K562 (cell line): Measurements from ENCODE around the gene IL15RA. TPM values are rescaled to one million over a fixed set of nuclear protein-coding genes. Genes with fewer than 3 reads are reported as not detected.

Experiments
- ATAC-seq: fragments of 200-7000 bp; cut with Tn5 transposase; 3 replicates; pipeline ENCODE4 v1.9.1; 2020; ENCODE audit warnings: moderate library complexity
- BruUV-seq: library from RNA; stranded (reverse); fragments of 400-500 nt; replicated peaks from 2 replicates; lab custom pipeline; 2021; lab: Mats Ljungman, UMichigan
- CTCF ChIA-PET: fragments of 300-600 bp; formaldehyde crosslinking; extraction: SDS; loops from one replicate; lab custom pipeline; 2021; ENCODE audit warnings: low intra/inter-chr PET ratio; lab: Yijun Ruan, JAX
- POLR2A ChIA-PET: fragments of 300-600, 350-650 bp; sonication (Branson Sonifier 250); formaldehyde crosslinking; extraction: SDS; loops from one replicate; lab custom pipeline; 2021; ENCODE audit warnings: antibody characterized with exemption, inconsistent platforms; lab: Yijun Ruan, JAX
- DNase-seq, 4 experiments: peaks; one replicate each; pipeline versions ENCODE4 v3.0.0 to v3.0.0-alpha.2; 2011 to 2018; ENCODE audit warnings: low spot score in 3 of 4, mixed read lengths in 3 of 4; ENCODE audit errors: extremely low read depth in 1 of 4
- FAIRE-seq: peaks from 2 replicates; lab custom pipeline; 2011; peaks lifted over from hg19 to GRCh38; lab: Jason Lieb, UNC
- H2AFZ ChIP-seq: 2 replicates; pipeline ENCODE4 v1.6.0; 2011; ENCODE audit warnings: low read depth, low read length, control low read depth, inconsistent platforms
- H3K27ac ChIP-seq: fragments of 200-600 bp; 3 replicates; pipeline ENCODE4 v1.8.0; 2011; ENCODE audit warnings: low read depth, mild to moderate bottlenecking, control low read depth, inconsistent platforms, low read length, moderate library complexity, mixed read lengths; ENCODE audit errors: extremely low read depth
- H3K27me3 ChIP-seq, 2 experiments: fragments of 300-600 bp in 1 of 2; 2 replicates in 1 of 2; 3 replicates in 1 of 2; pipeline versions ENCODE4 v1.6.0 to v1.8.0; 2011; ENCODE audit warnings: inconsistent platforms in 2 of 2, low read length in 2 of 2, mild to moderate bottlenecking in 1 of 2, mixed read lengths in 1 of 2, moderate library complexity in 1 of 2; ENCODE audit not compliant: control insufficient read depth in 2 of 2, insufficient read depth in 2 of 2
- H3K36me3 ChIP-seq: fragments of 300-600 bp; 3 replicates; pipeline ENCODE4 v1.8.0; 2011; ENCODE audit warnings: mild to moderate bottlenecking, low read length, inconsistent platforms; ENCODE audit not compliant: control insufficient read depth, insufficient read depth
- H3K4me1 ChIP-seq, 2 experiments: fragments of 200-600 bp in 1 of 2; replicated peaks in 1 of 2; 2 replicates in 1 of 2; 3 replicates in 1 of 2; pipeline versions ENCODE4 v1.5.1 to v1.8.0; 2011; ENCODE audit warnings: inconsistent platforms in 2 of 2, low read length in 2 of 2, mild to moderate bottlenecking in 1 of 2, mixed read lengths in 1 of 2, moderate library complexity in 1 of 2; ENCODE audit not compliant: control insufficient read depth in 2 of 2, insufficient read depth in 2 of 2
- H3K4me2 ChIP-seq: 2 replicates; pipeline ENCODE4 v1.6.1; 2011; ENCODE audit warnings: low read length, control low read depth, inconsistent platforms, mixed read lengths; ENCODE audit not compliant: insufficient read depth
- H3K4me3 ChIP-seq: fragments of 200-600 bp; sonication (generic), shearing (Covaris generic); 2 replicates; pipeline ENCODE4 v1.5.1; 2016; ENCODE audit warnings: control low read depth, inconsistent platforms
- H3K79me2 ChIP-seq: fragments of 200-600 bp; 3 replicates; pipeline ENCODE4 v1.8.0; 2011; ENCODE audit warnings: low read length, inconsistent platforms; ENCODE audit not compliant: control insufficient read depth, insufficient read depth
- H3K9ac ChIP-seq, 2 experiments: 2 replicates each; pipeline versions ENCODE4 v1.6.0 to v1.6.1; 2011; ENCODE audit warnings: low read depth in 2 of 2, low read length in 2 of 2, control low read depth in 1 of 2, inconsistent platforms in 1 of 2, mild to moderate bottlenecking in 1 of 2, mixed read lengths in 1 of 2; ENCODE audit not compliant: insufficient read depth in 1 of 2
- H3K9me1 ChIP-seq: one replicate; pipeline ENCODE4 v1.6.0; 2011; ENCODE audit warnings: inconsistent platforms, mild to moderate bottlenecking, low read length, moderate library complexity; ENCODE audit not compliant: control insufficient read depth, insufficient read depth
- H3K9me3 ChIP-seq: replicated peaks from 2 replicates; pipeline ENCODE4 v1.5.1; 2011; ENCODE audit warnings: low read depth, low read length, inconsistent platforms; ENCODE audit not compliant: control insufficient read depth, insufficient read depth
- H4K20me1 ChIP-seq: replicated peaks from 2 replicates; pipeline ENCODE4 v1.6.1; 2011; ENCODE audit warnings: low read length, inconsistent platforms, mixed read lengths; ENCODE audit not compliant: control insufficient read depth, insufficient read depth
- C11orf30 ChIP-seq: fragments of 450-650 bp; IDR thresholded peaks from 2 replicates; pipeline ENCODE4 v1.6.1; 2016; ENCODE audit warnings: low read depth, mild to moderate bottlenecking
- PTTG1 ChIP-seq: fragments of 450-650 bp; IDR thresholded peaks from 2 replicates; pipeline ENCODE4 v1.6.1; 2016; ENCODE audit warnings: low read depth, mild to moderate bottlenecking, missing genetic modification characterization, missing compliant biosample characterization
- RAD51 ChIP-seq: fragments of 450-650 bp; IDR thresholded peaks from 2 replicates; pipeline ENCODE4 v1.7.1; 2016; ENCODE audit warnings: low read depth, mild to moderate bottlenecking, borderline replicate concordance
- WHSC1 ChIP-seq: IDR thresholded peaks from one replicate; pipeline ENCODE4 v1.6.1; 2012; ENCODE audit warnings: low read length, control low read depth, inconsistent platforms
- ZFX ChIP-seq: sonication (generic); formaldehyde crosslinking; IDR thresholded peaks from 2 replicates; pipeline ENCODE4 v1.8.0; 2022; ENCODE audit warnings: mild to moderate bottlenecking, missing genetic modification reagents, moderate library complexity
- ZNF224 ChIP-seq: sonication (generic); formaldehyde crosslinking; IDR thresholded peaks from 2 replicates; pipeline ENCODE4 v1.8.0; 2022; ENCODE audit warnings: mild to moderate bottlenecking, missing genetic modification reagents
- ZNF699 ChIP-seq: fragments of 250-450 bp; sonication (Bioruptor Pico); IDR thresholded peaks from 2 replicates; pipeline ENCODE4 v1.8.0; 2021; ENCODE audit warnings: mild to moderate bottlenecking, moderate library complexity; ENCODE audit not compliant: insufficient replicate concordance
- ZNF780A ChIP-seq: fragments of 250-450 bp; sonication (Bioruptor Pico); IDR thresholded peaks from 2 replicates; pipeline ENCODE4 v1.5.0; 2021; ENCODE audit warnings: mild to moderate bottlenecking
- WGBS: fragments of 100-300 bp; shearing (Covaris generic); methylation state at CpG from one replicate; pipeline ENCODE4 v1.1.6; 2016; ENCODE audit warnings: low coverage, mixed read lengths; ENCODE audit not compliant: insufficient coverage; ENCODE audit errors: missing lambda C conversion rate; 5-methylcytosine and 5-hydroxymethylcytosine counted together
- in situ Hi-C: fragments of 300-500 bp; cut with MboI; formaldehyde crosslinking; loops from 4 replicates; pipeline ENCODE4 v1.15.0; 2018; ENCODE audit warnings: inconsistent platforms, mixed read lengths
- intact Hi-C: fragments of 100-400 bp; cut with micrococcal nuclease; formaldehyde crosslinking; loops from 2 replicates; pipeline ENCODE4 v1.14.2; 2022
- polyA plus RNA-seq, 8 experiments: library from polyadenylated mRNA; depleted of rRNA in 4 of 8; stranded (reverse) in 5 of 8; unstranded in 3 of 8; fragments of >200 nt; fragmentation: Nextera tagmentation in 2 of 8; fragmentation: Illumina TruSeq in 1 of 8; extraction: Ambion mirVana in 2 of 8; extraction: Trizol in 1 of 8; gene quantifications; 2 replicates each; pipeline versions ENCODE4 v1.2.1 to v1.2.3, GENCODE V29; 2011 to 2014; ENCODE audit warnings: inconsistent platforms in 1 of 8, missing spikeins in 1 of 8
- total RNA-seq, 7 experiments: library from RNA; depleted of rRNA in 6 of 7; stranded (reverse); fragments of >200 nt in 6 of 7; fragmentation: Illumina TruSeq in 2 of 7; extraction: Trizol in 2 of 7; gene quantifications; 2 replicates each; pipeline versions ENCODE4 v1.2.1 to v1.2.3, GENCODE V29; 2011 to 2021; ENCODE audit warnings: low replicate concordance in 1 of 7
- TF ChIP-seq, protein P1 (sequence below): sonication (generic); formaldehyde crosslinking; IDR thresholded peaks from 2 replicates; pipeline ENCODE4 v1.8.0; 2022; ENCODE audit warnings: missing genetic modification reagents, mild to moderate bottlenecking, borderline replicate concordance
- TF ChIP-seq, protein P2 (sequence below): fragments of 250-450 bp; sonication (Bioruptor Pico); IDR thresholded peaks from 2 replicates; pipeline ENCODE4 v1.8.0; 2022; ENCODE audit warnings: inconsistent platforms
- TF ChIP-seq, protein P3 (sequence below): sonication (generic); formaldehyde crosslinking; IDR thresholded peaks from 2 replicates; pipeline ENCODE4 v1.8.0; 2023; ENCODE audit warnings: missing genetic modification reagents, mild to moderate bottlenecking, borderline replicate concordance
- TF ChIP-seq, protein P4 (sequence below): fragments of 450-650 bp; formaldehyde crosslinking; IDR thresholded peaks from 2 replicates; pipeline ENCODE4 v1.4.0; 2022; ENCODE audit warnings: missing genetic modification characterization

Gene IL15RA
- total and polyA plus RNA-seq, 9 of the 15 experiments (the other 6 are each of a cell fraction or from before 2014, with no cell fraction given) = 1.2 to 11.7 (median 8.0) TPM

DNA sequence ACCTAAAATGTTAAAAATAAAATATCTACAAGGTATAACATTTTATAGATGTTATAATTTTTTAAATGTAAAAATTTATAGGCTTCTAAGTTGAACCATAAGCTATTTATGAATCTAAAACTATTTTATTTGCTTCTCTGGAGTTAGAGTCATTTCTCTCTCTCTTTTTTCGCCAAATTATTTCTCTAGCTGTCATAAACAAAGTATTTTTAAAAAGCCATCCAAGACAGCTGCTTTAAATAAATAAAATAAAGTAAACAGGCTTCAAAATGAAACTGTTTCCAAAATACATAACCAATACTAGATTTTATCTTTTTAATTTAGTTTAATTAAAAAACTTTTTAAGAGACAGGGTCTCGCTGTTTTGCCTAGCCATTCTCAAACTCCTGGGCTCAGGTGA is 12.4 kb upstream of the IL15RA start:
- Histone ChIP-seq H3K9me1 (no peaks in the 10 kb centered on the region), H3K27ac (no peak overlapping the region), H3K27me3 (no peaks in the 10 kb centered on the region), H3K4me3 (no peak overlapping the region), H3K36me3 (no peaks in the 10 kb centered on the region), H3K79me2 (no peaks in the 10 kb centered on the region), H3K9me3 (peaks cover 5% of the 10 kb centered on the region), H3K9ac (no peak overlapping the region), H3K4me1 (peaks cover 5 to 19% of the 10 kb centered on the region in 2 experiments; a peak in 4 of 5 replicates), H4K20me1 (no peaks in the 10 kb centered on the region), H2AFZ (no peak overlapping the region), H3K4me2 (no peak overlapping the region)
- ChIA-PET POLR2A (interaction anchor here (0.8 kb wide), 1 partner anchor 44 kb away, joined by 3 read pairs; no protein-coding TSS in a partner anchor), CTCF (no interaction called here)
- 49% methylated on average over 2 of the region's 2 CpGs for WGBS
- no TSS peak for BruUV-seq
- intact Hi-C loops (no loop called here), in situ Hi-C loops (no loop called here)
- DNase-seq (no peak), ATAC-seq (no peak), FAIRE-seq (no peak)
- TF ChIP-seq ZNF780A (CRISPR knock-in tag) (no peak), ZNF699 (CRISPR knock-in tag) (no peak), PTTG1 (tag) (no peak), C11orf30 (no peak), WHSC1 (no peak), RAD51 (no peak), ZFX (no peak), ZNF224 (CRISPR knock-in tag) (no peak)
- TF ChIP-seq, protein P1, sequence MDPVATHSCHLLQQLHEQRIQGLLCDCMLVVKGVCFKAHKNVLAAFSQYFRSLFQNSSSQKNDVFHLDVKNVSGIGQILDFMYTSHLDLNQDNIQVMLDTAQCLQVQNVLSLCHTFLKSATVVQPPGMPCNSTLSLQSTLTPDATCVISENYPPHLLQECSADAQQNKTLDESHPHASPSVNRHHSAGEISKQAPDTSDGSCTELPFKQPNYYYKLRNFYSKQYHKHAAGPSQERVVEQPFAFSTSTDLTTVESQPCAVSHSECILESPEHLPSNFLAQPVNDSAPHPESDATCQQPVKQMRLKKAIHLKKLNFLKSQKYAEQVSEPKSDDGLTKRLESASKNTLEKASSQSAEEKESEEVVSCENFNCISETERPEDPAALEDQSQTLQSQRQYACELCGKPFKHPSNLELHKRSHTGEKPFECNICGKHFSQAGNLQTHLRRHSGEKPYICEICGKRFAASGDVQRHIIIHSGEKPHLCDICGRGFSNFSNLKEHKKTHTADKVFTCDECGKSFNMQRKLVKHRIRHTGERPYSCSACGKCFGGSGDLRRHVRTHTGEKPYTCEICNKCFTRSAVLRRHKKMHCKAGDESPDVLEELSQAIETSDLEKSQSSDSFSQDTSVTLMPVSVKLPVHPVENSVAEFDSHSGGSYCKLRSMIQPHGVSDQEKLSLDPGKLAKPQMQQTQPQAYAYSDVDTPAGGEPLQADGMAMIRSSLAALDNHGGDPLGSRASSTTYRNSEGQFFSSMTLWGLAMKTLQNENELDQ (CRISPR knock-in tag) = no peak
- TF ChIP-seq, protein P2, sequence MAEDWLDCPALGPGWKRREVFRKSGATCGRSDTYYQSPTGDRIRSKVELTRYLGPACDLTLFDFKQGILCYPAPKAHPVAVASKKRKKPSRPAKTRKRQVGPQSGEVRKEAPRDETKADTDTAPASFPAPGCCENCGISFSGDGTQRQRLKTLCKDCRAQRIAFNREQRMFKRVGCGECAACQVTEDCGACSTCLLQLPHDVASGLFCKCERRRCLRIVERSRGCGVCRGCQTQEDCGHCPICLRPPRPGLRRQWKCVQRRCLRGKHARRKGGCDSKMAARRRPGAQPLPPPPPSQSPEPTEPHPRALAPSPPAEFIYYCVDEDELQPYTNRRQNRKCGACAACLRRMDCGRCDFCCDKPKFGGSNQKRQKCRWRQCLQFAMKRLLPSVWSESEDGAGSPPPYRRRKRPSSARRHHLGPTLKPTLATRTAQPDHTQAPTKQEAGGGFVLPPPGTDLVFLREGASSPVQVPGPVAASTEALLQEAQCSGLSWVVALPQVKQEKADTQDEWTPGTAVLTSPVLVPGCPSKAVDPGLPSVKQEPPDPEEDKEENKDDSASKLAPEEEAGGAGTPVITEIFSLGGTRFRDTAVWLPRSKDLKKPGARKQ (CRISPR knock-in tag) = no peak
- TF ChIP-seq, protein P3, sequence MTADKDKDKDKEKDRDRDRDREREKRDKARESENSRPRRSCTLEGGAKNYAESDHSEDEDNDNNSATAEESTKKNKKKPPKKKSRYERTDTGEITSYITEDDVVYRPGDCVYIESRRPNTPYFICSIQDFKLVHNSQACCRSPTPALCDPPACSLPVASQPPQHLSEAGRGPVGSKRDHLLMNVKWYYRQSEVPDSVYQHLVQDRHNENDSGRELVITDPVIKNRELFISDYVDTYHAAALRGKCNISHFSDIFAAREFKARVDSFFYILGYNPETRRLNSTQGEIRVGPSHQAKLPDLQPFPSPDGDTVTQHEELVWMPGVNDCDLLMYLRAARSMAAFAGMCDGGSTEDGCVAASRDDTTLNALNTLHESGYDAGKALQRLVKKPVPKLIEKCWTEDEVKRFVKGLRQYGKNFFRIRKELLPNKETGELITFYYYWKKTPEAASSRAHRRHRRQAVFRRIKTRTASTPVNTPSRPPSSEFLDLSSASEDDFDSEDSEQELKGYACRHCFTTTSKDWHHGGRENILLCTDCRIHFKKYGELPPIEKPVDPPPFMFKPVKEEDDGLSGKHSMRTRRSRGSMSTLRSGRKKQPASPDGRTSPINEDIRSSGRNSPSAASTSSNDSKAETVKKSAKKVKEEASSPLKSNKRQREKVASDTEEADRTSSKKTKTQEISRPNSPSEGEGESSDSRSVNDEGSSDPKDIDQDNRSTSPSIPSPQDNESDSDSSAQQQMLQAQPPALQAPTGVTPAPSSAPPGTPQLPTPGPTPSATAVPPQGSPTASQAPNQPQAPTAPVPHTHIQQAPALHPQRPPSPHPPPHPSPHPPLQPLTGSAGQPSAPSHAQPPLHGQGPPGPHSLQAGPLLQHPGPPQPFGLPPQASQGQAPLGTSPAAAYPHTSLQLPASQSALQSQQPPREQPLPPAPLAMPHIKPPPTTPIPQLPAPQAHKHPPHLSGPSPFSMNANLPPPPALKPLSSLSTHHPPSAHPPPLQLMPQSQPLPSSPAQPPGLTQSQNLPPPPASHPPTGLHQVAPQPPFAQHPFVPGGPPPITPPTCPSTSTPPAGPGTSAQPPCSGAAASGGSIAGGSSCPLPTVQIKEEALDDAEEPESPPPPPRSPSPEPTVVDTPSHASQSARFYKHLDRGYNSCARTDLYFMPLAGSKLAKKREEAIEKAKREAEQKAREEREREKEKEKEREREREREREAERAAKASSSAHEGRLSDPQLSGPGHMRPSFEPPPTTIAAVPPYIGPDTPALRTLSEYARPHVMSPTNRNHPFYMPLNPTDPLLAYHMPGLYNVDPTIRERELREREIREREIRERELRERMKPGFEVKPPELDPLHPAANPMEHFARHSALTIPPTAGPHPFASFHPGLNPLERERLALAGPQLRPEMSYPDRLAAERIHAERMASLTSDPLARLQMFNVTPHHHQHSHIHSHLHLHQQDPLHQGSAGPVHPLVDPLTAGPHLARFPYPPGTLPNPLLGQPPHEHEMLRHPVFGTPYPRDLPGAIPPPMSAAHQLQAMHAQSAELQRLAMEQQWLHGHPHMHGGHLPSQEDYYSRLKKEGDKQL = no peak
- TF ChIP-seq, protein P4, sequence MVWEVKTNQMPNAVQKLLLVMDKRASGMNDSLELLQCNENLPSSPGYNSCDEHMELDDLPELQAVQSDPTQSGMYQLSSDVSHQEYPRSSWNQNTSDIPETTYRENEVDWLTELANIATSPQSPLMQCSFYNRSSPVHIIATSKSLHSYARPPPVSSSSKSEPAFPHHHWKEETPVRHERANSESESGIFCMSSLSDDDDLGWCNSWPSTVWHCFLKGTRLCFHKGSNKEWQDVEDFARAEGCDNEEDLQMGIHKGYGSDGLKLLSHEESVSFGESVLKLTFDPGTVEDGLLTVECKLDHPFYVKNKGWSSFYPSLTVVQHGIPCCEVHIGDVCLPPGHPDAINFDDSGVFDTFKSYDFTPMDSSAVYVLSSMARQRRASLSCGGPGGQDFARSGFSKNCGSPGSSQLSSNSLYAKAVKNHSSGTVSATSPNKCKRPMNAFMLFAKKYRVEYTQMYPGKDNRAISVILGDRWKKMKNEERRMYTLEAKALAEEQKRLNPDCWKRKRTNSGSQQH (CRISPR knock-in tag) = no peak
